Endothelial cell of umbilical vein (primary cell): Measurements from ENCODE around the gene MBTD1.

Source experiments
- CTCF ChIP-seq, 2 donors: IDR thresholded peaks; 1 replicate in 1 of 2; 2 replicates in 1 of 2; pipeline ENCODE4 v1.5.1; 2011; ENCODE audit warnings: low read length in 2 of 2, mild to moderate bottlenecking in 2 of 2, moderate library complexity in 2 of 2, control low read depth in 1 of 2, inconsistent platforms in 1 of 2, low read depth in 1 of 2; ENCODE audit not compliant: insufficient read depth in 1 of 2; ENCODE audit errors: extremely low read depth in 1 of 2
- EZH2 ChIP-seq: IDR thresholded peaks from 2 replicates; pipeline ENCODE4 v1.6.1; 2012; ENCODE audit warnings: borderline replicate concordance, low read depth, mild to moderate bottlenecking, moderate library complexity, low read length, inconsistent platforms; ENCODE audit not compliant: severe bottlenecking
- GATA2 ChIP-seq: IDR thresholded peaks from 2 replicates; pipeline ENCODE4 v1.7.0; 2011; ENCODE audit warnings: low read depth, mild to moderate bottlenecking, moderate library complexity, mixed read lengths, low read length; ENCODE audit not compliant: insufficient read length, insufficient read depth
- MAX ChIP-seq: IDR thresholded peaks from 2 replicates; pipeline ENCODE4 v1.6.1; 2011; ENCODE audit not compliant: insufficient read depth, insufficient read length
- MYC ChIP-seq: IDR thresholded peaks from one replicate; pipeline ENCODE4 v1.6.1; 2011; ENCODE audit warnings: mild to moderate bottlenecking, low read depth, low read length
- POLR2A ChIP-seq: IDR thresholded peaks from 2 replicates; pipeline ENCODE4 v1.6.1; 2012; ENCODE audit warnings: low read depth, mild to moderate bottlenecking, control low read depth, low read length
- POLR2AphosphoS5 ChIP-seq: IDR thresholded peaks from 2 replicates; pipeline ENCODE4 v1.6.1; 2012; ENCODE audit warnings: low read depth, mild to moderate bottlenecking, control low read depth, low read length, moderate library complexity; ENCODE audit not compliant: insufficient read depth

- TF ChIP-seq CTCF (IDR thresholded peaks at IDR 0.05; ENCODE audit: extremely low read depth in 1 of 2, insufficient read depth in 1 of 2, low read depth in 1 of 2, low read length in 2 of 2) (no peak), EZH2 (no peak), GATA2 (no peak), POLR2A (no peak), MAX (no peak), POLR2AphosphoS5 (no peak), MYC (no peak)
Measured at GRCh38 chr17:51231999-51232398, 27.9 kb downstream of the MBTD1 start.
